SU-DHL-6 (cell line): Measurements from ENCODE around the gene VAT1L.

Source experiments
- EZH2phosphoT487 ChIP-seq: fragments of 200-600 bp; sonication (generic), shearing (Covaris generic); conservative IDR thresholded peaks from 2 replicates; pipeline ENCODE4 v1.6.1; 2018; ENCODE audit warnings: mild to moderate bottlenecking, antibody characterized with exemption, low read length, moderate library complexity, mixed read lengths
- TF ChIP-seq, protein P1 (sequence below): fragments of 200-600 bp; sonication (generic); IDR thresholded peaks from one replicate; pipeline ENCODE4 v1.5.1; 2017; ENCODE audit warnings: antibody characterized with exemption, mild to moderate bottlenecking, low read length, moderate library complexity; ENCODE audit not compliant: insufficient read depth, poor library complexity, severe bottlenecking

DNA sequence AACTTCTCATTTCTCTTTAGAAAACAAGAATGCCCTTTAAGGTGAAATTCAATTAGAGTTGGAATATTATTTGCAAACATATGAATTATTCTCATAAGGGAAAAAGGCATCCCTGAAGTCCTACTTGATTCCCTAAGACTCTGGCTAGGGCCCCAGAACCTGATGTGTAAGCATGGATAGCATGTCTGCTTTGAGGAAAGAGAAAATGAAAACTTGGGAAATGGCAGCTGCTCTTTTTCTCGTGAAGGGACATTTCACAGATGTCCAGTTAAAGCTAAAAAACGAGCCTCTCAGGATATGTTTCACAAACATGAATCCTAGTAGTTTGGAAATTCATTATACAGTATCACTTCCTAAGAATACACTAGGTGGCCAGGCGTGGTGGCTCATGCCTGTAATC, 121.7 kb downstream of the VAT1L start:
- TF ChIP-seq, protein P1, sequence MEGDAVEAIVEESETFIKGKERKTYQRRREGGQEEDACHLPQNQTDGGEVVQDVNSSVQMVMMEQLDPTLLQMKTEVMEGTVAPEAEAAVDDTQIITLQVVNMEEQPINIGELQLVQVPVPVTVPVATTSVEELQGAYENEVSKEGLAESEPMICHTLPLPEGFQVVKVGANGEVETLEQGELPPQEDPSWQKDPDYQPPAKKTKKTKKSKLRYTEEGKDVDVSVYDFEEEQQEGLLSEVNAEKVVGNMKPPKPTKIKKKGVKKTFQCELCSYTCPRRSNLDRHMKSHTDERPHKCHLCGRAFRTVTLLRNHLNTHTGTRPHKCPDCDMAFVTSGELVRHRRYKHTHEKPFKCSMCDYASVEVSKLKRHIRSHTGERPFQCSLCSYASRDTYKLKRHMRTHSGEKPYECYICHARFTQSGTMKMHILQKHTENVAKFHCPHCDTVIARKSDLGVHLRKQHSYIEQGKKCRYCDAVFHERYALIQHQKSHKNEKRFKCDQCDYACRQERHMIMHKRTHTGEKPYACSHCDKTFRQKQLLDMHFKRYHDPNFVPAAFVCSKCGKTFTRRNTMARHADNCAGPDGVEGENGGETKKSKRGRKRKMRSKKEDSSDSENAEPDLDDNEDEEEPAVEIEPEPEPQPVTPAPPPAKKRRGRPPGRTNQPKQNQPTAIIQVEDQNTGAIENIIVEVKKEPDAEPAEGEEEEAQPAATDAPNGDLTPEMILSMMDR, result no peak
- no peak for TF ChIP-seq EZH2phosphoT487
